H7 (cell line): Measurements from ENCODE around the gene NNAT. TPM values are rescaled to one million over a fixed set of nuclear protein-coding genes. Genes with fewer than 3 reads are reported as not detected.
A peak's percentile ranks its signal among the peaks of the same experiment; 100 is the strongest.
"Not testable (repeated sequence)": the region's sequence is repeated elsewhere in the genome, so short reads cannot be mapped to it uniquely, and the experiment has no call there.

ENCODE experiments used
- DNase-seq: peaks from one replicate; pipeline ENCODE4 v3.0.0; 2012
- H3K27me3 ChIP-seq: 2 replicates; pipeline ENCODE4 v1.6.0; 2011; ENCODE audit warnings: mild to moderate bottlenecking, low read length; ENCODE audit not compliant: control insufficient read depth, insufficient read depth
- H3K36me3 ChIP-seq: replicated peaks from 2 replicates; pipeline ENCODE4 v1.5.1; 2011; ENCODE audit warnings: low read length; ENCODE audit not compliant: control insufficient read depth, insufficient read depth
- H3K4me3 ChIP-seq: 2 replicates; pipeline ENCODE4 v1.5.1; 2011; ENCODE audit warnings: low read depth, mild to moderate bottlenecking, control low read depth, low read length, moderate library complexity; ENCODE audit not compliant: insufficient read depth
- total RNA-seq: library from RNA; depleted of rRNA; stranded (reverse); fragments of >200 nt; shearing (Covaris generic); gene quantifications from 2 replicates; pipeline ENCODE4 v1.2.3, GENCODE V29; 2014; rRNA removed

The NNAT gene, protein sequence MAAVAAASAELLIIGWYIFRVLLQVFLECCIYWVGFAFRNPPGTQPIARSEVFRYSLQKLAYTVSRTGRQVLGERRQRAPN
- total RNA-seq, result 205 and 219 TPM in 2 replicates

GRCh38 chr20:37521061-37521771, at the start of gene NNAT:
Gene NNAT, plus strand, starts transcription at chr20:37521250. Its CDS starts 82 bp downstream, at chr20:37521332.
- Histone ChIP-seq H3K27me3 (no peaks in the 10 kb centered on the region; the same call in 1 of the 2 replicates), H3K36me3 (peaks cover 4% of the 10 kb centered on the region), H3K4me3 (peak within 1 kb of the TSS; percentile 68)
- DNase-seq, result peak; percentile 88

GRCh38 chr20:37471741-37472235, 49.3 kb upstream of the NNAT start:
- Histone ChIP-seq H3K27me3 (no peaks in the 10 kb centered on the region), H3K36me3 (no peaks in the 10 kb centered on the region), H3K4me3 (no peak overlapping the region)
- DNase-seq, result no peak

GRCh38 chr20:37472435-37472834, 48.6 kb upstream of the NNAT start:
- not testable (repeated sequence) for DNase-seq, H3K4me3 ChIP-seq, H3K27me3 ChIP-seq, H3K36me3 ChIP-seq

GRCh38 chr20:37473249-37474000, 47.6 kb upstream of the NNAT start:
- Histone ChIP-seq H3K36me3 (no peaks in the 10 kb centered on the region), H3K27me3 (no peaks in the 10 kb centered on the region; the same call in 1 of the 2 replicates), H3K4me3 (no peak overlapping the region)
- DNase-seq, result no peak

DNA sequence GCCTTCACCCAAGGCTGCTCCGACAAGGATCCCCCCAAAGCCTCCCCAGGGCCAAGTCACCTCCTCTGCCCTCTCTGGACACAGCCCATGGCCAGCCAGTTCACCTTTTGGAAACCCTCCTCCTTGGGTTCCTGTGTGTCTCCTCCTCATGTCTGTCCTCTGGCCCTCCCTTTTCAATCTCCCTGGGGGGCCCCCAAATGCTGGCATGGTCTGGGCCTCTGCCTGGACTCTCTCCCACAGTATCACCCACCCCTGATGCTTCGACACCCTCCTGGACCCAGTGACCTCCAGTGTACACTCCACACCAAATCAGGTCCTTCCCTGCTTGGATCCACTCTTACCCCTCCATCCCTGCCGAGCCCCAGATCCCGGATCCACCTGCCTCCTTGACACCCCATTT, 46.7 kb upstream of the NNAT start:
- DNase-seq, result no peak

GRCh38 chr20:37475252-37475651, 45.8 kb upstream of the NNAT start:
- no peak for DNase-seq
- no peak overlapping the region for H3K4me3 ChIP-seq
- H3K36me3 ChIP-seq, result no peaks in the 10 kb centered on the region
- H3K27me3 ChIP-seq, result no peaks in the 10 kb centered on the region; the same call in 1 of the 2 replicates

More for the DNA sequence above, 46.7 kb upstream of the NNAT start:
- Histone ChIP-seq H3K4me3 (no peak overlapping the region), H3K36me3 (no peaks in the 10 kb centered on the region), H3K27me3 (no peaks in the 10 kb centered on the region; the same call in 1 of the 2 replicates)

DNA sequence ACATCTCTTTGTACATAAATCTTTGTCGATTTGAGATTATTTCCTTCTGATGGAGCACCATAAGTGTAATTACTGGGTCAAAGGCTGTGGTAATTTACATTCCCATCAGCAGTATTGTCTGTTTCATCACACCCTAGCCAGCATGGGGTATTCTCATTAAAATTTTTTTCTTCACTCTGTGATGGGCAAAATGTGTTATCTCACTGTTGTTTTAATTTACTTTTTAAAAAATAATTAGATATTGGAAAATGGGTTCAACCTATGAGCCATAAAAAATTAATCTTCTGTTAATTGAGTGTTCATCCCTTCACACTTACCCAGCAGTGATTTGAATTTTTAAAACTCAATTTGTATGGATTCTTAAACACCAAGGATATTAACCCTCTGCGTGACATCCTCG, 44.0 kb upstream of the NNAT start:
- Histone ChIP-seq H3K36me3 (no peaks in the 10 kb centered on the region), H3K27me3 (no peaks in the 10 kb centered on the region; the same call in 1 of the 2 replicates), H3K4me3 (no peak overlapping the region)
- DNase-seq, result no peak

- H3K4me3 ChIP-seq, result no peak overlapping the region
Observed at GRCh38 chr20:37479266-37479665, 41.8 kb upstream of the NNAT start.

GRCh38 chr20:37479925-37480691, 40.9 kb upstream of the NNAT start:
- H3K4me3 ChIP-seq, result no peak overlapping the region
- DNase-seq, result no peak
- no peaks in the 10 kb centered on the region for H3K36me3 ChIP-seq
- H3K27me3 ChIP-seq, result no peaks in the 10 kb centered on the region; the same call in 1 of the 2 replicates

More at GRCh38 chr20:37479266-37479665, 41.8 kb upstream of the NNAT start:
- Histone ChIP-seq H3K36me3 (no peaks in the 10 kb centered on the region), H3K27me3 (no peaks in the 10 kb centered on the region; the same call in 1 of the 2 replicates)
- no peak for DNase-seq

- DNase-seq, result no peak
- H3K4me3 ChIP-seq, result no peak overlapping the region
- H3K27me3 ChIP-seq, result no peaks in the 10 kb centered on the region; the same call in 1 of the 2 replicates
- no peaks in the 10 kb centered on the region for H3K36me3 ChIP-seq
Observed at GRCh38 chr20:37480919-37481318, 40.1 kb upstream of the NNAT start.

- Histone ChIP-seq H3K27me3 (no peaks in the 10 kb centered on the region; the same call in 1 of the 2 replicates), H3K36me3 (no peaks in the 10 kb centered on the region), H3K4me3 (no peak overlapping the region)
- no peak for DNase-seq
Observed at GRCh38 chr20:37481610-37482009, 39.4 kb upstream of the NNAT start.

DNA sequence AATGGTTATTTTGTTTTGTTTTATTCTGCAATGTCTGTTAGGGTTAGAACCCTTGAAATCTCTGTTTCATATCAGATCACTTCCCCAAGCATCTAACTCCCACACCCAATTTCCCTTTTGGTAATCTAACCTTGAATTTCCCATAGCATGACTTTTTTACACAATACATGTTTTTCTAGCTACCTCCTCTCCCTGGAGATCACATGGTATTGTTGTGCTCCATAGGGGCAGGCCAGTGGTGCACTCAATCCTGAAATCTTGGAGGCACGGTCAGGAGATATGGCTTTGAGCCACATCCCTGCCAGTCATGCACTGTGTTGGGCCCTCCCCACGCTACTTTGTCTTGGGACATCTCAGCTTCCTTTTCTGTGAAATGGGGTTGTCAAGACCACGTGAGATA, 36.7 kb upstream of the NNAT start:
- no peaks in the 10 kb centered on the region; the same call in 1 of the 2 replicates for H3K27me3 ChIP-seq
- H3K4me3 ChIP-seq, result no peak overlapping the region
- no peak for DNase-seq
- H3K36me3 ChIP-seq, result no peaks in the 10 kb centered on the region

DNA sequence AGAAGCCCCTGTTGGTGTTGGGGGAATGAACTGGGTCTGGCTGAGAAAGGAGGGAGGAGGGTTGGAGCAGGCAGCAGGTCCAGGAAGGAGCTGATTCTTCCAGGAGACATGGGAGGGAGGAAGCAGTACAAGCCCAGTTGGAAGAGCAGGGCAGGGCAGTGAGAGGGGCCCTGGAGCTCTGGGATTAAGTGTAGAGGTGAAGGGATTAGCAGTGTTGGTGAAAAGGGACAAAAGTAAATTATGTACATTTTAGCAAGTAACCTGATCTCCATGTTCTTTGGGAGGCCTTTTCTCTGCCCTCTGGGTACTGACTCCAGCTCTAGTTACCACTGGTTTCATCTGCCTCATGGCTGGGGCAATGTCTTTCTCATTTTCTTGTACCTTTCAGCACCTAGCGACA, 34.8 kb upstream of the NNAT start:
- H3K36me3 ChIP-seq, DNase-seq: not testable (repeated sequence)

More for the DNA sequence above, 34.8 kb upstream of the NNAT start:
- H3K4me3 ChIP-seq, H3K27me3 ChIP-seq: not testable (repeated sequence)
